Gastrocnemius medialis (tissue), 4 donors: ENCODE results near the gene PLLP. TPM values are rescaled to one million over a fixed set of nuclear protein-coding genes. Genes with fewer than 3 reads are reported as not detected.

ENCODE experiments used
- ATAC-seq, 2 donors: fragments of 150-250 bp; one replicate each; pipeline ENCODE4 v1.9.1; 2016
- DNase-seq, 2 donors: peaks; one replicate each; pipeline ENCODE4 v3.0.0-alpha.2; 2019
- H3K27ac ChIP-seq, 4 donors: fragments of 200-600 bp; sonication (generic); 1 replicate in 1 of 4; 2 replicates in 3 of 4; pipeline ENCODE4 v1.5.1; 2016 to 2018; ENCODE audit warnings: mild to moderate bottlenecking in 2 of 4, moderate library complexity in 1 of 4
- H3K27me3 ChIP-seq, 3 donors: fragments of 200-600 bp; sonication (generic) in 2 of 3; 1 replicate in 1 of 3; 2 replicates in 2 of 3; pipeline versions ENCODE4 v1.5.1 to v1.6.0; 2016 to 2019; ENCODE audit warnings: mild to moderate bottlenecking in 1 of 3, moderate library complexity in 1 of 3
- H3K36me3 ChIP-seq, 2 donors: fragments of 200-600 bp; sonication (generic) in 1 of 2; one replicate each; pipeline ENCODE4 v1.5.1; 2017 to 2018
- H3K4me1 ChIP-seq, 2 donors: fragments of 200-600 bp; sonication (generic) in 1 of 2; one replicate each; pipeline ENCODE4 v1.5.1; 2016 to 2017; ENCODE audit warnings: mild to moderate bottlenecking in 2 of 2
- H3K4me3 ChIP-seq, 4 donors: fragments of 200-600 bp; sonication (generic) in 3 of 4; 1 replicate in 1 of 4; 2 replicates in 3 of 4; pipeline ENCODE4 v1.5.1; 2016 to 2019; ENCODE audit warnings: mild to moderate bottlenecking in 2 of 4
- H3K9me3 ChIP-seq, 3 donors: fragments of 200-600 bp; sonication (generic) in 2 of 3; 1 replicate in 1 of 3; 2 replicates in 2 of 3; pipeline ENCODE4 v1.5.1; 2016 to 2019
- POLR2A ChIP-seq, 2 donors: fragments of 450-650 bp; IDR thresholded peaks; one replicate each; pipeline ENCODE4 v1.6.1; 2017; ENCODE audit warnings: antibody characterized with exemption in 2 of 2, mild to moderate bottlenecking in 2 of 2, moderate library complexity in 2 of 2
- in situ Hi-C, 4 donors: fragments of 200-750 bp; cut with MboI; loops; one replicate each; pipeline versions ENCODE4 v1.15.0 to v1.8.0; 2017; ENCODE audit warnings: low sequenced_read_pairs in 4 of 4
- intact Hi-C: fragments of 100-400 bp; cut with DNase I; formaldehyde crosslinking; loops from one replicate; pipeline ENCODE4 v1.15.1; 2023; ENCODE audit warnings: low total_unique reads
- total RNA-seq, 4 donors: library from RNA; depleted of rRNA; stranded (reverse); fragments of >200 nt; gene quantifications; one replicate each; pipeline versions ENCODE4 v1.1.0 to v1.2.3, GENCODE V29; 2016
- TF ChIP-seq, protein P1 (sequence below), 5 experiments: fragments of 450-650 bp in 3 of 5; fragments of 200-600 bp in 2 of 5; sonication (generic) in 2 of 5; IDR thresholded peaks in 4 of 5; conservative IDR thresholded peaks in 1 of 5; 1 replicate in 4 of 5; 2 replicates in 1 of 5; pipeline ENCODE4 v1.5.1; 2016 to 2019; ENCODE audit warnings: antibody characterized with exemption in 5 of 5, mild to moderate bottlenecking in 3 of 5, moderate library complexity in 3 of 5

PLLP gene
- total RNA-seq, 4 donors from 2014 or later = 1.2 to 6.2 (median 4.7) TPM

- no peak overlapping the region for H3K27ac ChIP-seq
- no peaks in the 10 kb centered on the region for H3K9me3 ChIP-seq
- TF ChIP-seq, protein P1, sequence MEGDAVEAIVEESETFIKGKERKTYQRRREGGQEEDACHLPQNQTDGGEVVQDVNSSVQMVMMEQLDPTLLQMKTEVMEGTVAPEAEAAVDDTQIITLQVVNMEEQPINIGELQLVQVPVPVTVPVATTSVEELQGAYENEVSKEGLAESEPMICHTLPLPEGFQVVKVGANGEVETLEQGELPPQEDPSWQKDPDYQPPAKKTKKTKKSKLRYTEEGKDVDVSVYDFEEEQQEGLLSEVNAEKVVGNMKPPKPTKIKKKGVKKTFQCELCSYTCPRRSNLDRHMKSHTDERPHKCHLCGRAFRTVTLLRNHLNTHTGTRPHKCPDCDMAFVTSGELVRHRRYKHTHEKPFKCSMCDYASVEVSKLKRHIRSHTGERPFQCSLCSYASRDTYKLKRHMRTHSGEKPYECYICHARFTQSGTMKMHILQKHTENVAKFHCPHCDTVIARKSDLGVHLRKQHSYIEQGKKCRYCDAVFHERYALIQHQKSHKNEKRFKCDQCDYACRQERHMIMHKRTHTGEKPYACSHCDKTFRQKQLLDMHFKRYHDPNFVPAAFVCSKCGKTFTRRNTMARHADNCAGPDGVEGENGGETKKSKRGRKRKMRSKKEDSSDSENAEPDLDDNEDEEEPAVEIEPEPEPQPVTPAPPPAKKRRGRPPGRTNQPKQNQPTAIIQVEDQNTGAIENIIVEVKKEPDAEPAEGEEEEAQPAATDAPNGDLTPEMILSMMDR (IDR thresholded peaks at IDR 0.05 in 4 of 5, conservative IDR thresholded peaks at IDR 0.05 in 1 of 5) = no peak
- no peak for TF ChIP-seq POLR2A (IDR thresholded peaks at IDR 0.05)
- no peak for DNase-seq
- H3K4me1 ChIP-seq = peaks cover 0 to 4% of the 10 kb centered on the region in 2 donors
- ATAC-seq = no peak
- H3K36me3 ChIP-seq = no peaks in the 10 kb centered on the region
- in situ Hi-C loops (no loop called here), intact Hi-C loops (no loop called here)
- no peak overlapping the region for H3K4me3 ChIP-seq
- peaks cover 12 to 22% (median 17%) of the 10 kb centered on the region in 3 donors for H3K27me3 ChIP-seq
Measured at GRCh38 chr16:57285379-57285778, 907 bp upstream of the PLLP start.

- intact Hi-C loops (no loop called here), in situ Hi-C loops (no loop called here)
- Histone ChIP-seq H3K4me3 (peak overlapping the region; percentile 55 to 76 (median 61)), H3K4me1 (peaks cover 0 to 4% of the 10 kb centered on the region in 2 donors), H3K9me3 (no peaks in the 10 kb centered on the region), H3K27me3 (peaks cover 12 to 22% (median 17%) of the 10 kb centered on the region in 3 donors), H3K36me3 (no peaks in the 10 kb centered on the region), H3K27ac (no peak overlapping the region)
- no peak for DNase-seq
- TF ChIP-seq, protein P1 (IDR thresholded peaks at IDR 0.05 in 4 of 5, conservative IDR thresholded peaks at IDR 0.05 in 1 of 5) = no peak
- no peak for TF ChIP-seq POLR2A (IDR thresholded peaks at IDR 0.05)
- no peak for ATAC-seq
Measured at GRCh38 chr16:57284952-57285363, 486 bp upstream of the PLLP start.

DNA sequence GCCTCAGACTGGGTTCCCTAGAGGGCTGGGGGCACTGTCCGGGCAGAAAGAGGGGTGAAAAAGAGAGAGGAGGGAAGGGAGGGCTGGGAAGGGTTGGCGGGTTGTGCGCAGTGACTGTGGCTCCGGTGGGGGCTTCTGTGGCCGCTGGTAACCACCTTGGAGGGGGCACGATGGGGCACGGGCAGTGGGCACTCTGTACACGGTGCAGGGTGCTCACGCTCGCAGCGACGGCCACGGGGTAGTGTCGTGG, 588 bp downstream of the PLLP start:
- H3K27me3 ChIP-seq = peaks cover 12 to 22% (median 17%) of the 10 kb centered on the region in 3 donors
- TF ChIP-seq, protein P1 (IDR thresholded peaks at IDR 0.05 in 4 of 5, conservative IDR thresholded peaks at IDR 0.05 in 1 of 5) = no peak
- no peak for TF ChIP-seq POLR2A (IDR thresholded peaks at IDR 0.05)
- no peak for DNase-seq
- no peaks in the 10 kb centered on the region for H3K36me3 ChIP-seq
- H3K4me3 ChIP-seq = peak overlapping the region; percentile 55 to 76 (median 61)
- no peak for ATAC-seq
- H3K27ac ChIP-seq = peak overlapping the region in 1 of 4 donors; percentile 28
- intact Hi-C loops = no loop called here
- peaks cover 0 to 4% of the 10 kb centered on the region in 2 donors for H3K4me1 ChIP-seq
- in situ Hi-C loops = no loop called here
- H3K9me3 ChIP-seq = no peaks in the 10 kb centered on the region

GRCh38 chr16:57283214-57283958, 1.1 kb downstream of the PLLP start:
- H3K27ac ChIP-seq = peak overlapping the region in 1 of 4 donors; percentile 28
- no peaks in the 10 kb centered on the region for H3K9me3 ChIP-seq
- intact Hi-C loops (no loop called here), in situ Hi-C loops (no loop called here)
- ATAC-seq (no peak), DNase-seq (no peak)
- no peak for TF ChIP-seq POLR2A (IDR thresholded peaks at IDR 0.05)
- TF ChIP-seq, protein P1 (IDR thresholded peaks at IDR 0.05 in 4 of 5, conservative IDR thresholded peaks at IDR 0.05 in 1 of 5) = no peak
- H3K36me3 ChIP-seq = no peaks in the 10 kb centered on the region
- peaks cover 0 to 4% of the 10 kb centered on the region in 2 donors for H3K4me1 ChIP-seq
- peak overlapping the region in 2 of 4 donors; percentile 57 to 65 for H3K4me3 ChIP-seq
- H3K27me3 ChIP-seq = peaks cover 12 to 22% (median 17%) of the 10 kb centered on the region in 3 donors
